GM19397 (cell line): ENCODE measurements around the gene SLC9A7.
"Not testable (repeated sequence)": the region's sequence is repeated elsewhere in the genome, so short reads cannot be mapped to it uniquely, and the experiment has no call there.

Experiments used
- ATAC-seq: cut with Tn5 transposase; IDR thresholded peaks from one replicate; pipeline ENCODE4 v1.9.1; 2021; ENCODE audit warnings: mild to moderate bottlenecking, moderate library complexity; ENCODE audit not compliant: unreplicated experiment

SLC9A7 gene

DNA sequence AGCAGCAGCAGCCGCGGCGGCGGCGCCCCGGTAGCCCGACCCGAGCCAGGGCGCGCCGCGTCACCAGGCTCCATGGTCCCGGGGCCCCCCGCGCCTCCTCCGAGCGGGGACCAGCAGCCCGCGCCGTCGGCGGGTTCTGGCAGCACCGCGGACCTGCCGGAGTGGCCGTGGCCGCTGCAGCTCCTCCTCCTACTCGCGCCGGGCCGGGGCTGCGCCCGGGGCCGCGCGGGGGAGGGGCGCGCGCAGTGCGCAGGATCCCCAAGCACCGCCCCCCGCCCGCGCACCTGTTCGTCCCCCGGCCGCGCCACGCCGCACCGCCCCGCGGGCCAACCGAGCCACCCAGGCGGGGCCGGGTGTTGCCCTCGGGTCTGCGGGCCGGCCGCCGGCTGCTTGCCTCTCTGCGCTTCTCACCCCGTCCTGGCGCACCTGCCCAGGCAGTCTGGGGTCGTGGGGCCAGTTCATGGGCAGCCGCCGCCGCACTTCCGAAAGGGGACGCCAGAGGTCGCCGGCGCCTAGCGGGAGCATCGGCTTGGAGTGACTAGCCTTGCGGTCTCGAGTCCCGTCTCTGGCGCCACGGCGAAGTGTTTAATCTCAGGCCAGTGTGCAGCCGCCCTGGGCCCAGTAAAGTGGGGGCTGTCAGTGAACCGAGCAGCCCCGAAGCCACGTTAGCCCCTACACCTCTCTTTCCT is at the start of gene SLC9A7:
SLC9A7 (minus strand) TSS at position 163 of the 689 bp plus-strand sequence; CDS start at position 74, 89 bp downstream.
- peak; percentile 78 for ATAC-seq

DNA sequence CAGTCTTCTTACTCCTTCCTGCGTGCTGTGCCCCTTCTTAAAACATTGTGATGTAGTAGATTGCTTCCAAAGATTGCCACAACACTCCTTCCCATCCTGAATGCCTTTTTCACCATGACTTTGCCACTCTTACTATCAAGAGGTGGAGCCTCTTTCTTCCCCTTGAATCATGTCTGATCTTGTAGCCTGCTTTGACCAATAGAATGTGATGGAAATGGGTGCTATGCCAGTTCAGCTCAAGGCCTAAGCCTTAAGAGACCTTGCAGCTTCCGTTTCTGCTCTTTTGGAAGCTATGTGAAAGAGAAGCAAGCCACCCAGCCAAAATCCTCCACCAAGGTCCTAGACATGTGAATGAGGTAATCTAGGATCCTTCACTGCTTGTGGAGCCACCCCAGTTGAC is 46.4 kb upstream of the SLC9A7 start:
- no peak for ATAC-seq

DNA sequence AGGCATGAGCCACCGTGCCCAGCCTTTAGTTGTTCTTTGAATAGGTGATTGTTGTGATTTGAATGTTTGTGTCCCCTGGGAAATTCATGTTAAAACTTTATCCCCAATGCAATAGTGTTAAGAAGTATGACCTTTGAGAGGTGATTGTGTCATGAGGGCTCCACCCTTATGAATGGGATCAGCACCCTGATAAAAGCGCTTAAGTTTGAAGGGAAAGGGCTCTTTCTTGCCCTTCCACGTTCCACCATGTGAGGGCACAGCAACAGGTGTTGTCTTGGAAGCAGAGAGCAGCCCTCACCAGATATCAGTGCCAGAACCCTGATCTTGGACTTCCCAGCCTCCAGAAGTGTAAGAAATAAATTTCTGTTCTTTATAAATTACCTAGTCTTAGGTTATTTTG is 44.2 kb upstream of the SLC9A7 start:
- ATAC-seq = no peak

DNA sequence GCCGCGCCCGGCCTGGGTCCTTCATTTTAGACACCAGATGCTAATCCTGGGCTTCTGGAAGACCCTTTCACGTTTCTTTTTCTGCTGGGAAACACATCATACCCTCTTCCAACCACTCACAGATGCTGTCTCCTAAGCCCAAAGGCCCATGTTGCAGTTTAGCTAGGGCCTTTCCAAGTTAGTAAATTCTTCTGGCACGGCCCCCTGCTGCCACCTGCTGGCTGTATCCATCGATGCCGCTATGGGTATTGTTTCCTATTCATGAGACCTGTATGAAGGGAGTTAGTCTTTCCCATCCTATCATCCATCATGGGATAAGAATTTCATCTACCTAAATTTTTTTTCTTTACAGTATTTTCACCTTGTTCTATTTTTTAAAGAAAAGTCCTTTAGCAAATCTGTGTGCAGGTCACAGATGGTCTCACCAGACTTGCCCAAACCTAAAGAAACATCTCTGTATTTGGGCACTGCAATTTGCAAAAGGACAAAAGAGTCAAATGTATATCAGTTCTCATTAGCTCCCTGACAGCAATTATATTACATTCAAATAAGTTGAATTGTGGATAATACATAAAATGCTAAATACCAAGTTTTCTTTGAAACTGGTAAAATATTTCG is 37.8 kb upstream of the SLC9A7 start:
- ATAC-seq = no peak

DNA sequence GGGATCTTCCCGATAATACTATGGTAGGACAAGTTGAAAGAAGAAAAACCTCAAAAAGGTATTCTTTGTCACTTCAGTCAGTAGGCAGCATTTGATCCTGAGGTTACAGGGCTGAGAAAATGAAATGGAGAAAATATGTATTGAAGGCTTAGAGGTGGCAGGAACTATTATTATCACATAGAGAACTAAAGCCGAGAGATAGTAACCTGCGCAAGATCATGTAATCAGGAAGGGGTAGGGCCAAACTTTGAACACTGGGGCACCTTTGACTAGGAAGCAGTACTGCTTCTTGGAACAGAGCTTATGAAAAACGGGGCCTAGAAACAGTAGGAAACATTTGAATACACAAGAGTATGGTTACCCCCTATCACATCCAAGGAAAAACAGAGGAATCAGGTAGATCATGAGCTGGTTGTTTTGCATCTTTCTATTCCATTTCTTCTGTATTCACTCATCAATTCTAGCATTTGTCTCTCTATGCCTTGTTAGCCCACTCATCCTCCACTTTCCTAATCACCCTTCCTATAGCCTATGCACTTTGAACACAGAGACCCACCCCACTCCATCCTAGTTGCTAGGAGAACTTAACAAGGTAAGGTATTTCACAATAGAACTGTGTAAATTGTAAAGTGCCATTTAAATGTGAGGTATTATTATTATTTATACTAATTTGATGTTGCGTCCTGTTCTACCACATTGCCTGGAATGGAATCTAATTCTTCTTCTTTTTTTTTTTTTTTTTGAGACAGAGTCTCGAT is 34.6 kb upstream of the SLC9A7 start:
- ATAC-seq = no peak

DNA sequence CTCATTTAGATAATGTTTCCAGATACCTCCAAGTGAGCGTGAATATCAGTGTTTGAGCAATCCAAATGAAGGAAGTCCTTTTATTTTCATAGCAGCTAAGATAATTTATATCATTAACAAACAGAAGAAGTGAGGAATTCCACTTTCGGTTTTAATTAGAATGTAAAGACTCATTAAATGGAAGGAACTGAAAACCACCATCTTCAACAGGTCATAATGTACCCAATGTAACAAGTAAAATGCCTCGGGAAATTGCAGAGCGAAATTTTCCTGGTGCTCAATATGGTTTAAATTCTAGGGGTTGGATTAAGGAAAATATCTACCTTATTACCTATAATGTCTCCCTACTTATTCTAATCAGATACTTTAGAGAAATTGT is 33.9 kb upstream of the SLC9A7 start:
- ATAC-seq = no peak

DNA sequence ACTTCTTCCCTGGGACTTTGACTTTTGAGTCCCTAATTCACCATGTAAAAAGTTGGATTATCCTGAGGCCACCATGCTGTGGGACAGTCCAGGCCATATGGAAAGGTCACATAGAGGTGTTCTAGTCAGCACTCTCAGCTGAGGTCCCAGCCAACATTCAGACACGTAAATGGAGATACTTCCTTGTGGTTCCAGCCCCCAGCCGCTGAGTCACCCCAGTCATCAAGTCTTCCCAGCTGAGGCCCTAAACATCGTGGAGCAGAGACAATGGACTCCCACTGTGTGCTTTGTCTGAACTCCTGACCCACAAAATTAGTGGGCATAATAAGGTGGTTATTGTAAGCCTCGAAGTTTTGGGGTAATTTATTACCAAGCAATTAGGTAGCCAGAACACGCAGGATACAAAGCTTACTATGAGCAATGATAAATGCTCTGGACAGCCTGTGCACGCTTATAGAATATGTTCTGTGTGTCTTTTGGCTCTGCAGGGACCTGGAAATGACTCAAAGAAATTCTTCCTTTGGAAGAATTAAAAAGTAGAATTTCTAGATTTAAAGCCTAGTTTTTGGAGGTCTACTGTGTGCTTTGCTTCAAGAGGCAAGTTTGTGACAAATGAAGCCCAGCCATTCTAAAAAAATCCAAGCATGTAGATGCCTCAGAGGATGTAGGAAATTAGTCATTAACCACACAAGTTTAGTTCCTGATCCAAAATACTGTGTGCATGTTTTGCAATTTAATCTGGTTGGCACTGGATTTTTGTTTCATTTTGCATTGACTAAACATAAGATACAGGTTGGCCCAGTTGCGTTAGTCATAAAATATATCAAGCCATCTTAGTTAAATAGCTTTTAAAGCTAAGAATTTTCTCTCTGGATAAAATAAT is 33.2 kb upstream of the SLC9A7 start:
- no peak for ATAC-seq

DNA sequence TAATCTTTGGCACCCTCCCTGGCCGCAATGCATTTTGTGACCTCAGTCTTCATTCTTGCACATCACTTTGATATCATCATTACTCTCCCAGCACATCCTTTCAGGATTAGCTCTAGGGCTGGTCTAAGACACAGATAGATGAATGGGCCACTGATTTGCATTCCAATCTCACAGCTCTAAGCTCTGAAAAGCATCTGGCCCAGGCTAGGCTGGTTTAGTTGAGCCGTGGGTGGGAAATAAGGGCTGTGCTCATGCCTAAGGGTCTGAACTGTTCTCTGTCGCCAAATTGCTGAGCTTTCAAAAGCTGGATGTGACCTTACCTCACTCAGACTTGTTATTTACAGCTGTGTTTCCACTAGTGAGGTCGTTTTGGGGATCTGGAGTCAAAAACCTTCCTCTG is 30.0 kb upstream of the SLC9A7 start:
- ATAC-seq = no peak

DNA sequence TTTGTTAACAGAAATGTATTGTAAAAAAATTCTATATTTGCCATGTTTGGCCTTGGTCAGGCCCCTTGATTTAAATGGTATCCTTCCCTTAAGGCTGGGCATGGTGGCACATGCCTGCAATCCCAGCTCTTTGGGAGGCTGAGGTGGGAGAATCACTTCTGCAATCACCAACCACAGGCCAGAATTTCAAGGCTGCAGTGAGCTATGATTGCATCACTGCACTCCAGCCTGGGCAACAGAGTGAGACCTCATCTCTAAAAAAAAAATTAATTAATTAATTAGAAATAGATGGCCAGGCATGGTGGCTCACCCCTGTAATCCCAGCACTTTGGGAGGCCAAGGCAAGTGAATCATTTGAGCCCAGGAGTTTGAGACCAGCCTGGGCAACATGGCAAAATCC is 25.5 kb upstream of the SLC9A7 start:
- ATAC-seq = not testable (repeated sequence)

DNA sequence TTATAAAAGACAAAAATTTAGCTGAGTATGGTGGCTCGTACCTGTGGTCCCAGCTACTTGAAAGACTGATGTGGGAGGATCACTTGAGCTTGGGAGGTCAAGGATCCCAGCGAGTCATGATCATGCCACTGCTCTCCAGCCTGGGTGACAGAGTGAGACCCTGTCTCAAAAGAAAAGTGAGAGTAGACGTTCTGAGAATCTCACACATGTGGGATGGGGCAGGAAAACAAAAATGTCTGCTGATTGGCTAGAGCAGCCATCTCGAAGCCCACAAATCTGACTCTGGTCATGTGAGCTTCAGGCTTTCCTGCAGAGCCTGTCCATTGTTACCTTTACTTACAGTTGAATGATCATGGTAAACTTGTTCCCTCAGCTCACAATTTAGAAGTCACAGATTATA is 23.1 kb upstream of the SLC9A7 start:
- no peak for ATAC-seq

DNA sequence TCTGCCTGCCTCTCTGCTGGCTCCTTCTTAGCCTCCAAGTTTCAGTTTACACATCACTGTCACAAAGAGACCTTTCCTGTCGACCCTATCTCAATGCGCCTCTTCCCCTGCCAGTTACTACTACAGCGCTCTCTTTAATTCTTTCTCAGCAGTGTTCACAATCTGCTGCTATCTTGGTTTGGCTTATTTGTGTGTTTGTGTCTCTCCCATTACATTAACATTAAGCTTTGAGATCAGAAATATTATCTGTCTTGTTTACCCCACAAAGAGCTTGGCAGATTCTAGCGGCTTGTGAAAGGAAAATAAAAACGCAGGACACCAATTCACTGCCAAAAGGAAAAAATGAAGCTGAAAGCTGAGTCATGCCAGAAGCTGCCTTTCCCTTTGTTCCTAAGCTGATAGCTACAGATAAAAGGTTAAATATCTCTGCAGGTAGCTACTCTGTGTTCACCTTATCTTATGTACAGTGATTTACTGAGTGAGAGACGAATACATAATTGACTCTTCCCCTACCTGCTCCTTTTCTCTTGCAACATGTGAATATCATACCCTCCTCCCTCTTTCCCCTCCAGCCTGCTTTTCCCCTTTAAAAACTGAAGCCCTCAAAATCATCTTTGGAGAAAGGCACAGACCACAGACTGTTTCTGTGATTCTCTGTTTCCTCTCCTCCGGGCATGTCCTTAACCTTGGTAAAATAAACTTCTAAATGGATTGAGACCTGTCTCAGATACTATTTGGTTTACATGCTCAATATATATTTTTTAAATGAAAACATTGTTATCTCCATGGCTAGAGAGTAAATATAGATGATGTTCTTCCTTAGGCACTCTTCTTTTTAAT is 19.3 kb upstream of the SLC9A7 start:
- no peak for ATAC-seq

DNA sequence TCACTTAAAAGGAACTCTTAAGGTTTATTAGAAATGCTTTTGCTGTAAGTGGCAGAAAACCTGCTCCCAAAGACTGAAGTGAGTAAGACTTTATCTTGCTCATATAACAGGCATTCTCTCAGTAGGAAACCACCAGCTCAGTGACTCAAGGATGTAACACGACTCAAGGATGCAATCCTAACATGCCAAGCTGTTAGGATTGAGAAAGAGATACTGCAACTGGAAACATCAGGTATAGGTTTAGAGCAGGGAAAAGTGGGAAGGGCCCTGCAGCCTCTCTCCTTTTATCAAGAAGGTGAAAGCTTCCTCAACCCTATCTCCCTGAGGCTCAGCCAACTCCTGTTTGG is 11.9 kb upstream of the SLC9A7 start:
- ATAC-seq = no peak

DNA sequence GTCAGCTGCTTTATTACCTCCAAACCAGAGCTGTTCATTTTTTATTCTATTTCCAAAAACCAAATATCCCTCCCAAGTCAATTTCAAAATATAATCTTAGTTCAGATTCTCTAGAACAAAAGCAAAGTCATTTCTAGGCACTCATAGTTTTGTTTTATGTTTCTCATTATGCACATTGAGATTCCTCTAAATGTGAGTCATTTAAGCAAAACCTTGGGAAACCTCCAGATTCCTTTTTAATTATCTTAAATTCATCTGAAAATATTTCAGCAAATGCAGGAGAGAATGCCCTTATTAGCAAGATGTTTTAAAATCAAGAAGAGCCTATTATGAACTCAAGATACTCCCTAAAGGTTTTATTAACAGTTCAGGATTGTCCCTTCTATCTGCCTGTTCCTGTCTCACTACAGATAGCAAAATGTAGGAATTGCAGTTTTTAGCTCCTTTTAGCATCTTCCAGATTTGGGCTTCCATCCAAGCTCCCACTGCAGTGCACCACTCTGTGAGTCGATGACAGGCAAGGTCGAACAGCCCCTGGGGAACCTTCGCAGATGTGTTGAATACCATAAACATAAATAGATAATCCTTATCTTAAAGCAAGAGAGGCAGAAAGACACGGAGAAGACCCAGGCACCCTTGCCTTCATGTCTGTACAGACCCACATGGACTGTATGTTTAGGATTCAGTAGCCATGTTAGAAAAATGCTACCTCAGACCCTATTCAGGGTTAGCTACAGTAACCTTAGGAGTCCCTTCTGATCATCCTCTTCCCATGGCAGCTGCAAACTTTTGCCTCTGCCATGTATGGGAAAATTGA is 11.3 kb upstream of the SLC9A7 start:
- ATAC-seq = no peak

DNA sequence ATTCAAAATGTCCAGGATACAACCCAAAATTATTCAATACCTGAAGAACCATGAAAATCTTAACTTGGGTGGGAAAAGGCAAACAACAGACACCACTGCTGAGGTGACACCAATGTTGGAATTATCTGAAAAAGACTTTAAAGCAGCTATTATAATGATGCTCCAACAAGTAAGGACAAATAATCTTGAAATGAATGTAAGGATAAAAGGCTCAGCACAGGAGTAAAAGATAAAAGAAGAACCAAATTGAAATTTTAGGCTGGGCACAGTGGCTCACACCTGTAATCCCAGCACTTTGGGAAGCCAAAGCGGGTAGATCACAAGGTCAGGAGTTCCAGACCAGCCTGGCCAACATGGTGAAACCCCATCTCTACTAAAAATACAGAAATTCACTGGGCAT is 4.0 kb upstream of the SLC9A7 start:
- ATAC-seq = no peak

DNA sequence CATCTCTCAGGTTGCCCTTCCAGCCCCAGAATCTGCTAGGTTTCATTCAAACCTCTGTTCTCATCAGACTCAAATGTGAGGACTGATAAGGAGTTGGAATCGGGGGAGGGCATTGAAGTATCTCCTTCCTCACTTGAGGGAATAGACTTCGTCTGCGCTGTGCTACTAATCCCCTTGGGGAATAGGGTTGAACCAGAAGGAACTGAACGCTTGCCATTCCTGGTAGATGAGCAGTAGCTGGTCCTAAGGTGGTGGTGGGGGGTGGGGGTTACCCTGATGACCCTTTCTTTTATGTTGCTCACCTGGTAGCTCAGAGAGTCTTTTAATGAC is 692 bp upstream of the SLC9A7 start:
- no peak for ATAC-seq

DNA sequence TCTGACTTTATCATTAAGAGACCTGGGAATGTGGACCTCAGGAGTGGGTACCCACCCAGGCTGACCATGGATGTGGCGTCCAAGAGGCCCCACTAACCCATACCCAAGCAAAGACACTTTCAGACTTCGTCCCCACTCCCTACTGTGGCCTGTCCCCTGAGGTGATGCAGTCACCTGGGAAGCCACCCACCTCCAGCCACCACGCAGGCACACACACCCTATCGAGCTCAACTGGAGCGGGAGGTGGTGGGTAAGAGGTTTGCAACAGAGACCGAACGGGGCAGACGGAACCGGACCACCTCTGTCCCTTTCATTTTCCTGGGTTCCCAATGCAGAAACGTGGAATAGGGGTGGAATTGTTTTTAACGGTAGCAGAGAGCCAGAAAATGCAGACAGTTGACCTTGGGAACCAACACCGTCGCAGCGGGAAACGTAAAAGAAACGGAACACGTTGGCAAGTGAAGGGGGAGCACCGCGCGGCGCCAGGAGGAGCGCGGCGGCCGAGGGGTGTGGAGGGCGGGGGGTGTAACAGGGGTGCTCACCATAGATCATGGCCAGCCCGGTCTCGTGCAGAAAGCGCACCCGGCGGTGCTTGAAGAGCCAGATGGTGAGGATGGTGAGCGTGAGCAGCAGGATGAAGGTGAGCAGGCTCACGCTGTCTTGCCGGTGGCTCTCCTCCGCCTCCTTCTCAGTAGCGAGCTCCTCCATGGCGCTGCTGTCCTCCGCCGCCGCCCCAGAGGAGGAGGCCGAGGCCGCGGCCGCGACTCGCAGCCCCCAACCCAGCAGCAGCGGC is 559 bp downstream of the SLC9A7 start:
- ATAC-seq = peak; percentile 25

DNA sequence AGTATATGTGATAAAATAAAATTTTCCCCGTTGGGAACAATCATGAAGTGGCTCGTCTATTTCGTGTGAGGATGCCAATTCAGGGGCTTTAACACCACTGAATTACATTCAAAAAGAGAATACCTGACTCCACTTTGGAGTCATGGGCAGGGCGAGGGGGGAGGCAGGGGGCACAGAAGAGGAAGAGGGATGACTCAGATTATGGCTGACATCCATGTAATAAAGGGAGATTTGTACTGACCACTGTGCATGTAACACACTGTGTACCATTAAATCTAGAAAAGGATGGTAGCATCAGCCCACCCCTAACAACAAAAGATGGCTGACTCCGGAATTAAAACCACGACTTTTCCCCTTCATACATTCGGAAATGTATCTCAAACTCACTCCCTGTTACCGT is 1.3 kb downstream of the SLC9A7 start:
- ATAC-seq = no peak

DNA sequence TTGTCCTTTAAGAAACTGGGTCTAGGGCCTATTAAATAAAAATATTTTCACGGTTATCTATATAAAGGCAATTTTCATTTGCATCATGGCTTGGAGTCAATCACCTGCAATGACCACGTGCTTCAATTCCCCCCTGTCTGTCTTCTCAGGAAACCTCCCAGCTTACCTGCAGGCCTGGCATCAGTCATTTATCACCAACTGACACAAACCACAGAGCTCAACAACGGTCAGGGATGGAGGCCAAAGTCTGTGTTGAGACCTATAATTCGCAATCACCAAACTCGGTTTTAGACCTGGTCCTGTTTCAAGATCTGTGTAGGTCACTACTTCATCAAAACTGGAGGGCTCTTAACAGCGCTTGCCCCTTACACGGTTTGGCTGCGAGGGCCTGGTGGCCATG is 1.9 kb downstream of the SLC9A7 start:
- no peak for ATAC-seq

DNA sequence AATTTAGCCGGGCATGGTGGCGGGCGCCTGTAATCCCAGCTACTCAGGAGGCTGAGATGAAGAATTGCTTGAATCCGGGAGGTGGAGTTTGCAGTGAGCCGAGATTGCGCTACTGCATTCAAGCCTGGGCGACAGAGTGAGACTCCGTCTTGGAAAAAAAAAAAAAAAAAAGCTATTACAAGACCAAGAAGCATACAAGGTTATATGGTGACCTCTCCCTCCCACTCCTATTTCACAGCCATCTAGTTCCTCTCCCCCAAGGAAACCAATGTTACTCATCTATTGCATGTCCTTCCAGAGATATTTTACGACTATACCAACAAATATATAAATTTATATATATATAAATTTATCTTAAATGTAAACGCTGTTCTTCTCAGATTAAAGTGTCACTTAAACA is 3.2 kb downstream of the SLC9A7 start:
- ATAC-seq = no peak
